GM12891 (cell line): Measurements from ENCODE around the gene SHB.

Experiments used
- POLR2A ChIP-seq: IDR thresholded peaks from 2 replicates; pipeline ENCODE4 v1.6.1; 2011; ENCODE audit warnings: low read depth, low read length, control low read depth
- POLR2AphosphoS5 ChIP-seq: IDR thresholded peaks from 2 replicates; pipeline ENCODE4 v1.6.1; 2011; ENCODE audit warnings: low read depth, low read length, control low read depth
- POU2F2 ChIP-seq: IDR thresholded peaks from 2 replicates; pipeline ENCODE4 v1.6.1; 2011; ENCODE audit warnings: low read depth, mild to moderate bottlenecking, control low read depth, low read length, moderate library complexity
- TAF1 ChIP-seq: IDR thresholded peaks from 2 replicates; pipeline ENCODE4 v1.6.1; 2011; ENCODE audit warnings: low read depth, low read length, control low read depth

DNA sequence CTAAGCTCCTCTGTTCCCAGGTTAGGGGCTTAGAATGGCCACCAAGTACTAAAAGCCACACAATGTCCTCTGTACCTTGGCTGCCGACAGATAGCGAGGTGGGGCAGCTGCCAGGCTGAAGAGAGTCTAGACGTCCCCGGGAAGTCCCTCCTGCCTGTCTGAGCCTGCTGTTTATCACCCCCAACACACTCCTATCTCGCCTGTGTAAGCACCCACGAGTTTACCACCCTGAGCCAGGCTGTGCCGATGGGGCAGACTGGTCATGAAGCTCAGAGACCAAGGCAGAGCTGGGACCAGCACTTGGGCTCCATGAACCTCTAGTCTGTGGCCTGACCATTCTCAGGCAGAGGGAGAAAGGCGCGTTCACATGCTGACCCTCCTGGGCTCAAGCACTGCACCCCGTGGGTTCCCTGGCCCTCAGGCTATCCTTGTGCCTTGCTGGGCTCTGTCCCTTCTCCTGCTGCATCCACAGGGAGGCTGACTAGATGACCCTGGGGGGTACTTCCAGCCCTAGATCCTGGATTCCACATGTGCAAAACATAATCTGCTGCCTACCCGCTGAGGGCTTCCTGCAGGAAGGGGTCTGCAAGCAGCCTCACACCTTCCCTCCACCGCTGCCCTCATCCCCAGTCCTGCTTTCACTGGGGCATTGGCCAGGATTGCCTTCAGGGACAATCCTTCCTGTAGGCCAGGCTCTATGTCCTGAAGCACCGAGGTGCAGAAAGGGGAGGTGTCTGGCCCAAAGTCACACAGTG is 146.5 kb downstream of the SHB start:
- TF ChIP-seq TAF1, result no peak
- no peak for TF ChIP-seq POLR2A
- no peak for TF ChIP-seq POLR2AphosphoS5
- TF ChIP-seq POU2F2, result no peak
